K562 treated with DMSO at 1 percent for 12 hours (cell line): Measurements from ENCODE around the gene MESP1. TPM values are rescaled to one million over a fixed set of nuclear protein-coding genes. Genes with fewer than 3 reads are reported as not detected.

Source experiments
- total RNA-seq: library from RNA; unstranded; fragments of 300-600 nt; gene quantifications from 2 replicates; pipeline ENCODE4 v1.2.3, GENCODE V29; 2022; ENCODE audit not compliant: insufficient read depth

The MESP1 gene
- 0.34 and 0.43 TPM in 2 replicates for total RNA-seq

GRCh38 chr15:89750560-89751542 is at the start of gene MESP1:
Gene MESP1 (minus strand): TSS chr15:89751249. CDS start chr15:89751231, 18 bp downstream.

GRCh38 chr15:89776274-89777072 is 25.4 kb upstream of the MESP1 start, which contains the start of gene MESP2:
Gene MESP2 (plus strand): TSS chr15:89776332. CDS start chr15:89776358, 26 bp downstream.

Other genes with a start within 250 kb of the MESP1 start
- 6.4 and 15.1 TPM in 2 replicates for gene TICRR, start 175.8 kb downstream of the MESP1 start, total RNA-seq
- gene KIF7, start 95.8 kb downstream of the MESP1 start, total RNA-seq, result 1.2 and 1.6 TPM in 2 replicates
- not detected in 2 replicates for gene PLIN1, start 71.9 kb downstream of the MESP1 start, total RNA-seq
- gene PEX11A, start 60.5 kb downstream of the MESP1 start, total RNA-seq, result not detected in 2 replicates
- gene WDR93, start 60.4 kb downstream of the MESP1 start, total RNA-seq, result not detected in 2 replicates
- gene MESP2, start 25.1 kb upstream of the MESP1 start, total RNA-seq, result not detected in 2 replicates
- gene ANPEP, start 63.6 kb upstream of the MESP1 start, total RNA-seq, result 0.42 and 4.7 TPM in 2 replicates
- gene AP3S2, start 142.7 kb upstream of the MESP1 start, total RNA-seq, result 14.5 and 42.3 TPM in 2 replicates
- gene ARPIN, start 161.7 kb upstream of the MESP1 start, total RNA-seq, result not detected in 2 replicates